GM12801 (cell line): ENCODE data around the gene RTP3.

Experiments
- TF ChIP-seq, protein P1 (sequence below): IDR thresholded peaks from one replicate; pipeline ENCODE4 v1.5.1; 2011; ENCODE audit warnings: control low read depth; ENCODE audit not compliant: insufficient read length; ENCODE audit errors: extremely low read depth

RTP3 gene

DNA sequence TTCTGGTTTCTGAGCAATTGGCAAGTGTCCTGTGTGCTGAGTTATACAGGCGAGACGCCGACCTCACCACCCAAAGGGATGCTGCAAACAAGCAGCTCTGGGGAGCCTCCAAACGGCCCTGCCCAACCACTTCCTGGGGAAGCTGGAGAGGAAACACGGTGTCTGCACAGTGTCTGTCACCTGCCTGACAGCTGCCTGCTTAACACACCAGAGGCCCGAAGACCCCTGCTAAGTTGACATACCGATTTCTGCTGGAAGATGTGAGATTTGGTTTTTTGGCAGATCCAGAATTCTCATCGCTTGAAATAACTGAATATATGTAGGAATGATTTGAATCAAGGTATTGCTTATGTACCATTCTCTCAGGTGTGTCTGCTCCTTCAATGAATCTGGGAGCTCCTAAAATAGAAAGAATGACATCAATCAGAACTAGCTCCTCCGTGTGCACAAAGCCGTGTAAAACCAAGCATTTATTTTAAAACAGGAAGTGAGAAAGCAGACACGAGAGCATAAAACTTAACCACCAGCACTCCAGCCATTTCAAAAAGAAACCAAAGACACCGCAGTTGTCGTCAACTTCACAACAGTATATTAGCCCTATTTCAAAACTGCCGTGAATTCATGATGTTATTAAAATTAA, 41.1 kb downstream of the RTP3 start:
- TF ChIP-seq, protein P1, sequence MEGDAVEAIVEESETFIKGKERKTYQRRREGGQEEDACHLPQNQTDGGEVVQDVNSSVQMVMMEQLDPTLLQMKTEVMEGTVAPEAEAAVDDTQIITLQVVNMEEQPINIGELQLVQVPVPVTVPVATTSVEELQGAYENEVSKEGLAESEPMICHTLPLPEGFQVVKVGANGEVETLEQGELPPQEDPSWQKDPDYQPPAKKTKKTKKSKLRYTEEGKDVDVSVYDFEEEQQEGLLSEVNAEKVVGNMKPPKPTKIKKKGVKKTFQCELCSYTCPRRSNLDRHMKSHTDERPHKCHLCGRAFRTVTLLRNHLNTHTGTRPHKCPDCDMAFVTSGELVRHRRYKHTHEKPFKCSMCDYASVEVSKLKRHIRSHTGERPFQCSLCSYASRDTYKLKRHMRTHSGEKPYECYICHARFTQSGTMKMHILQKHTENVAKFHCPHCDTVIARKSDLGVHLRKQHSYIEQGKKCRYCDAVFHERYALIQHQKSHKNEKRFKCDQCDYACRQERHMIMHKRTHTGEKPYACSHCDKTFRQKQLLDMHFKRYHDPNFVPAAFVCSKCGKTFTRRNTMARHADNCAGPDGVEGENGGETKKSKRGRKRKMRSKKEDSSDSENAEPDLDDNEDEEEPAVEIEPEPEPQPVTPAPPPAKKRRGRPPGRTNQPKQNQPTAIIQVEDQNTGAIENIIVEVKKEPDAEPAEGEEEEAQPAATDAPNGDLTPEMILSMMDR, result no peak

DNA sequence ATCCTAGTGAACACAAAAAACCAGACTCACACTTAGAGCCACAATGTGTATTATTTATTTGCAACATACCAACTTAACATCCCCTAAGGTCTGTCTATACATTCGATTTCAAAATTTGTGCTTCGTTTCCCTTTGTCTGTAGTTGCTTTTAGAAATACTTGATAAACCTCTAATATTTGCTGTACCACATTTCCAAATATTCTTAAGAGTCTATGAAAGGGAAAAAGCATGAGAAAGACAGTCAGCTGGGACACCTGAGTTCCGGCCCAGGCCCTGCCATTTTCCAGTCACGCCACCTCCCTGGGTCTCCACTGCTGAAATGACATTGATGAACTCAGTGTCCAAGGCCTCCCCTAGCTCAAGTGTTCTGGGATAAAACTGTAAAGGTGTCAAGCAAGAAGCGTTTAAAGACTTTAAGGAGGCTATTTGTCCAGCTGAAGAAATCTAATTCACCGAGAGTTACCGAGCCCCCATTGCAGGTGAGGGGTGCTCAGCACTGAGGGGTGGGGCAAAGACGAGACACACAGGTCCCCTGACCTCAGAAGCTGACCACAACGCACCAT, 41.7 kb downstream of the RTP3 start:
- TF ChIP-seq, protein P1, result no peak

DNA sequence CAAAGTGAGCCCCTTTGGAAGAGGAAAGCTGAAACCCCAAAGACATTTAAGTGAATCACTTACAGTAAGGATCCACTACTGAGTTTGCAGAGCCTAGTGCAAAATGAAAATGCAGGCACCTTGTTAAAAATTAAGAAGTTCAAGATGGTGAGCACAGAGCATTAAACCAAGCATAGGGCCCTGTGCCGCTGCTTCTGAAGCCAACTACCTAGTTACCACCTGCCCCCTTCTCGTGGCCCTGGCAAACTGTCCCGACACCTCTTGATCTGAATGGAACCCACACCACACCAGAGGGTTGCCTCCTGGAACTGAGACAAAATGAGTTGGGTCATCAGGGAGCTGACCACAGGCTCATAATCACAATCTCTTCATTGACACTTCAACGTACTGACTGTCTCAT, 42.8 kb downstream of the RTP3 start:
- TF ChIP-seq, protein P1, result no peak

DNA sequence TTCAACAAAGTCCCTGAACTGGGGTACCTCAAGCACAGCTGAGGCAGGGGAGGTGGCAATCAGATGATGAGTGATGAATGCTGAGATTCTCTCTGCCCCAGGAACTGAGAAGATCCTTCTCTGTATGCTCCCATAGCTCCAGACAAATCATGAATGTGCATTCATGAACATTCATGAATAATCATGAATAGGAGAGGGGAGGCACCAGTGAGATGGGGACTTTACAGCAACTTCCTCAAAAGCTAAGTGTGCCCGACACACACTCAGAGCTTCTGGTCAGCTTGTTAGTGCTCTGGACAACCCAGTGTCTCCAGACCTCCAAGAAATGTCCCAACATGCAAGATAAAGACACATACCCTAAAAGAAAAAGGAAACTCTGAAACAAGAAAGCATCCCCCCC, 44.1 kb downstream of the RTP3 start:
- TF ChIP-seq, protein P1, result no peak

DNA sequence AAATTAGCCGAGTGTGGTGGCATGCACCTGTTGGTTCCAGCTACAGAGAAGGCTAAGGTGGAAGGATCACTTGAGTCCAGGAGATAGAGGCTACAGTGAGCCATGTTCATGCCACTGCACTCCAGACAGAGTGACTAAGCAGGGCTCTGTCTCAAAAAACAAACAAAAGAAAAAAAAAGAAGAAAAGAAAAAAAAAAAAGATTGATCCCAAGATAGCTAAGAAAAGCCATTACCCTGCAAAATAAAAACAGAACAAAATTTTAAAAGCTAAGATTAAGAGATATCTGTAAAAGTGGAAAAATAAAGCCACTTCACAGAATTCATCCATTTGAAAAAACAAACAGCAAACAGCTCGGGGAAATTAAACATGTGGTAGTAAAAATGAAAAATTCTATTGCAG, 44.6 kb downstream of the RTP3 start:
- TF ChIP-seq, protein P1, result no peak

DNA sequence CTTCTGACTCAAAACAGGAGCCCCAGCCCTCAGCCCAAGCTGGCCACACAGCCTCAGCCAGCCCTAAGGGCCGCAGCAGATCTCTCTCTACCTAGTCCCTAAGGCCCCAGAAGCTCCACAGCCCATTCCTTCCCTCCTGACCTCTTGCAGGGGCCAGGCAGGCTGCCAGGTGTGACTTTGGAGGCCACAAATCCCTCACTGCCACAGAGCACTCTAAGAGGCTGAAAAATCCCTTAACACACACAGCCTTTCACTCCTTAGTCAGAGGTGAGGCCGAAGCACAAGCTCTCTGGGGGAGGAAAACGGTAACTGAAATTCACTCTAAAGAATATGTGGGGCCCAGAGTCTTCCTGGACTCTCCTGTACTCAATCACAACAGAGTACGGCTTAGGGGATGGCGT, 45.0 kb downstream of the RTP3 start:
- TF ChIP-seq, protein P1, result no peak

DNA sequence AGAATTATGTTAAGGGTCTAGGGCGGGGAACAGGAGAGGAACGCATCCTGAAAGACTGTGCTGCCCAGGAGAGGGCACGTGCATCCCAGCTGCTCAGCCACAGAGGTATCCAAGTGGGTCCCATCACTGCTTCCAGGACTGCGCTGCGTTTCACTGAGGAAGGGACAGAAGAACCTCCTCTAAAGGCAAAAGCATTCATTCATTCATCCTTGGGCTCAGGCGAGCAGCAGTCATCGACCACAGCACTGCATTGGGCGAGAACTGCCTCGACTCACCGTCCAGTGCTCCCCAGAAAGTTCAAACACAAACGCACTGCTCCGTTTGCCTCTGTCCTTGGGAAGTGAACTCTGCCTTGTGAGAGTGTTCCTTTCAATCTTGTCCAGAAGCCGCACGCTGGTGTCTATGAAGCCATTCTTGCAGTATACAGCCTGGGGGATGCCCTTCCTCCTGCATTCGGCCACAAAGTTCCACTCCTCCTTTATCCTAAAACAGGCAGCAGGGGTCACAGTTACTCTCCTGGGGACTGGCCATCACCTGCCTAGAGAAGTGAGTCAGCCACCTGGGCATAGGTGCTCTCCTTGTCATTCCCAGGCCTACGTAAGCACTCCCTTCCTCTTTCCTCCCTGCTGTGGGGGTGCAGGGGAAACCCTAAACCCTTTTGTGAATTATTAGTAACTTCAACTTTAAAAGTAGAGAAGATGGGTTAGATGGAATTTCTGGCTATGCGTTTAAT, 47.2 kb downstream of the RTP3 start:
- TF ChIP-seq, protein P1, result no peak
